Measurements from ENCODE around the gene TCERG1L. TPM values are rescaled to one million over a fixed set of nuclear protein-coding genes. Genes with fewer than 3 reads are reported as not detected.

TCERG1L gene
- total RNA-seq, 4 donors from 2014 or later: 0.41 TPM; not detected in 3

DNA sequence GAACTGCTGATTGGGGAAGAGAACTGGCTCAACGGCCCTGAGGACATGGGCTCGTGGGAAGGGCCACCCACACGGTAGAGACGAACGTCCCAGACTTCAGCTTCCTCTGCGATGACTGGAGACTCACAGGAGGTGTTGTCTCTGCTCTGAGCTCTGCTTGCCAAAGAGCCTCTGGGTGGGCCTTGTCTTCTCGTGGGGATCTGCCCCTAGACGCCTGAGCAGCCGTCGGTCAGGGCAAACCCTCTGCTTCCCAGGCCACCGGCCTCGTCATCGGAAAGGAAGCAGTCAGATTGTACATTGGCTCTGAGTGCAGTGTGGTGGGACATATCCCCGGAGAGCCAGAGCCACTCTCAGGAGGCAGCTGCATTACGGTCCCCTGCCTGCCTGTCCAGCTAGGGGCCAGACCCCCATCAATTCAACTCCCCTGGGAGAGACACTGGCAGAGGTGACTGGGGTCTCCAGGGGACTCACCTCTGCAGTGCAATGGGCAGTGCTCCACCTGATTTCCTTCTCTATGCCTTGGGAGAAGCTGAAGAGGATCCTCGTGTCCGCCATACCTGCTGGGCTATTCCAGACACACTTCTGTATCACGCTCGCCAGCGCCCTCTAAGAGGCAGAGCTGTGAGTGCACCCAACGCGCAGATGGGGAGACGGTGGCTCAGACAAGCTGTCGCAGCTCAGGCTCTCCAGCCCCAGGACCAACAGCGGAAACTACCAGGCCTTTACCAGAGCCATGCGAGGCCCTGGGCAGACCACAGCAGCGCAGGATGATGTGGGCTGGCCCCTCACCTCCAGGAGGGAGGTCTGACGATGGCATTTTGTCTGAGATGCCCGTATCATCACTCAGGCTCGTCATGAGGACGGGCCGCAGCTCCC lies 227.4 kb downstream of the TCERG1L start:
- TF ChIP-seq, protein P1, sequence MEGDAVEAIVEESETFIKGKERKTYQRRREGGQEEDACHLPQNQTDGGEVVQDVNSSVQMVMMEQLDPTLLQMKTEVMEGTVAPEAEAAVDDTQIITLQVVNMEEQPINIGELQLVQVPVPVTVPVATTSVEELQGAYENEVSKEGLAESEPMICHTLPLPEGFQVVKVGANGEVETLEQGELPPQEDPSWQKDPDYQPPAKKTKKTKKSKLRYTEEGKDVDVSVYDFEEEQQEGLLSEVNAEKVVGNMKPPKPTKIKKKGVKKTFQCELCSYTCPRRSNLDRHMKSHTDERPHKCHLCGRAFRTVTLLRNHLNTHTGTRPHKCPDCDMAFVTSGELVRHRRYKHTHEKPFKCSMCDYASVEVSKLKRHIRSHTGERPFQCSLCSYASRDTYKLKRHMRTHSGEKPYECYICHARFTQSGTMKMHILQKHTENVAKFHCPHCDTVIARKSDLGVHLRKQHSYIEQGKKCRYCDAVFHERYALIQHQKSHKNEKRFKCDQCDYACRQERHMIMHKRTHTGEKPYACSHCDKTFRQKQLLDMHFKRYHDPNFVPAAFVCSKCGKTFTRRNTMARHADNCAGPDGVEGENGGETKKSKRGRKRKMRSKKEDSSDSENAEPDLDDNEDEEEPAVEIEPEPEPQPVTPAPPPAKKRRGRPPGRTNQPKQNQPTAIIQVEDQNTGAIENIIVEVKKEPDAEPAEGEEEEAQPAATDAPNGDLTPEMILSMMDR (IDR thresholded peaks at IDR 0.05): no peak
- TF ChIP-seq POLR2A (IDR thresholded peaks at IDR 0.05): no peak
- Histone ChIP-seq H3K27me3 (no peaks in the 10 kb centered on the region), H3K36me3 (no peaks in the 10 kb centered on the region), H3K9me3 (no peaks in the 10 kb centered on the region), H3K4me3 (no peak overlapping the region), H3K4me1 (no peaks in the 10 kb centered on the region), H3K27ac (no peak overlapping the region)
- no peak for DNase-seq
- intact Hi-C loops (cut with DNase I; ENCODE audit: low total_unique reads): no loop called here

DNA sequence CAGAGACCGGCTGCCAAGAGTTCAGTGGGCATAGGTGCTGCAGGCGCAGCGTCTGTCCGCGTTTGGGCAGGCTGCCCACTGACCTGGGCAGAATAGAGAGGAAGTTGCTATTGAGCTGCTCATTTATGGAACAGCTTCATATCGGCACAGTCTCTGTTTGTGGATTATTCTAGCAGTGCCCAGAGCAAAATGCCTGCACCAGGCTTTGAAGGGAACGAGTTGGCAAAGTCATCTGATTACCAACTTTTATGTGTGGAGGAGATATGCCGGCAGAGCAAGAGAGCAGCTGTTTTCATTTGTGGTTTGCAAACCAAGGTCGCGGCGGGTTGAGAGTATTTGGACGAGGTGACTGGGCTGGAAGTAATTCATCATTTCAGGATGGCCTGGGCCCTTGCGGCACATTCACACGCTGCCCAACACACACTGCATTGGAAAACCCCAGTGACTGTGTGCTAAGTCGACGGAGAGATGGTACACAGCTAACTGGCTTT lies 228.5 kb downstream of the TCERG1L start:
- Histone ChIP-seq H3K9me3 (no peaks in the 10 kb centered on the region), H3K27me3 (no peaks in the 10 kb centered on the region), H3K36me3 (no peaks in the 10 kb centered on the region), H3K4me3 (no peak overlapping the region), H3K4me1 (no peaks in the 10 kb centered on the region), H3K27ac (no peak overlapping the region)
- TF ChIP-seq, protein P1 (IDR thresholded peaks at IDR 0.05): no peak
- no peak for TF ChIP-seq POLR2A (IDR thresholded peaks at IDR 0.05)
- no peak for DNase-seq
- intact Hi-C loops (cut with DNase I; ENCODE audit: low total_unique reads): no loop called here

DNA sequence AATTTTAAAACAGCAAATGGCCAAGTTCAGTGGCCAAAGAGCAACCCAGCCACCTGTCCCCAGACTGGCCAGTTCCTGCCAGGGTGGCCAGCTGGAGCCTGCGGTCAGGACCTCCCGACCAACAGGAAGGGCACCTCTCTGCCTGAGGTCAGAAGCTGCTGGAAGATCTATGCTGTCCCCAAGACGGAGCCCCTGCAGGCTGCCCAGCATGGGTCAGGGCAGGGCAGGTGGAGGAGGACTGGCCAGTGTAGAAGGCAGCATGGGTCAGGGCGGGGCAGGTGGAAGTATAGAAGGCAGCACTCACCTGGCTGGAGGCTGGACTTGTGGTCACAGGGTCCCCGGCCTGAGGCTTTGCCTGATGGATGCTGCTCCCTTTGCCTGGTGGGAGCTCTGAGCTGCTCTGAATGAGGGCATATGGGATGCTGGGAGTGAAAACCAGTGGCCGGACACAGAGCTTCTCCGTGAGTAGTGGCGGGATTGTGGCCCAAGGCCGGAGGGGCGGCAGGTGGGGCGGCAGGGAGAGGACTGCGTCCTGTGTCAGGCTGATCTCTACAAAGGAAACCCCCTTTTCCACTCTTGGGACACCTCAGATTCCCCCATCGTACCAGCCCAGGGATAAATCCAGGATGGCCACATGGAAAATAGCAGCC lies 229.2 kb downstream of the TCERG1L start:
- no peak overlapping the region for H3K27ac ChIP-seq
- H3K9me3 ChIP-seq: no peaks in the 10 kb centered on the region
- DNase-seq: no peak

DNA sequence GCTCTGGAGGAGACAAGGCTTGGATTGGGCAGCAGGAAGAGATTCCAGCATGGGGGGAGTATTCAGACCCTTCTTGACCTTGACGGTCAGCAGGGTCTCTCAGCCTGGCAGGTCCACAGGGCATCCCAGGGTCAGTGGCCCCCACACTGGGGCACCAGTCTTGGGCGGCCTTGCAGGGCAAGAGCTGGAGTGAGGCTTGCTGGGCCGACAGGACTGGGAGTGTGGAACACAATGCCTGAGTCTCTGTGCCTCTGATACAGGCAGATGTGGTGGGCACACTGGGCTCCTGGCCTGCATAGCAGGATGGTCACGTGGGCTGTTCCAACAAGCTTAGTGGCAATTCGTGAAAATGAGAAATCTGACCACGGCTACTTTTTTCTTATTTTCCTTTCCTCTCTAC lies 229.7 kb downstream of the TCERG1L start:
- no peaks in the 10 kb centered on the region for H3K4me1 ChIP-seq
- no peaks in the 10 kb centered on the region for H3K27me3 ChIP-seq
- no peak for TF ChIP-seq POLR2A (IDR thresholded peaks at IDR 0.05)
- TF ChIP-seq, protein P1 (IDR thresholded peaks at IDR 0.05): no peak
- intact Hi-C loops (cut with DNase I; ENCODE audit: low total_unique reads): no loop called here
- no peak overlapping the region for H3K27ac ChIP-seq
- no peak overlapping the region for H3K4me3 ChIP-seq
- no peak for DNase-seq
- H3K36me3 ChIP-seq: no peaks in the 10 kb centered on the region
- H3K9me3 ChIP-seq: no peaks in the 10 kb centered on the region

More for the DNA sequence above, 229.2 kb downstream of the TCERG1L start:
- Histone ChIP-seq H3K27me3 (no peaks in the 10 kb centered on the region), H3K36me3 (no peaks in the 10 kb centered on the region), H3K4me1 (no peaks in the 10 kb centered on the region), H3K4me3 (no peak overlapping the region)
- intact Hi-C loops (cut with DNase I; ENCODE audit: low total_unique reads): no loop called here
- TF ChIP-seq, protein P1 (IDR thresholded peaks at IDR 0.05): no peak
- TF ChIP-seq POLR2A (IDR thresholded peaks at IDR 0.05): no peak

DNA sequence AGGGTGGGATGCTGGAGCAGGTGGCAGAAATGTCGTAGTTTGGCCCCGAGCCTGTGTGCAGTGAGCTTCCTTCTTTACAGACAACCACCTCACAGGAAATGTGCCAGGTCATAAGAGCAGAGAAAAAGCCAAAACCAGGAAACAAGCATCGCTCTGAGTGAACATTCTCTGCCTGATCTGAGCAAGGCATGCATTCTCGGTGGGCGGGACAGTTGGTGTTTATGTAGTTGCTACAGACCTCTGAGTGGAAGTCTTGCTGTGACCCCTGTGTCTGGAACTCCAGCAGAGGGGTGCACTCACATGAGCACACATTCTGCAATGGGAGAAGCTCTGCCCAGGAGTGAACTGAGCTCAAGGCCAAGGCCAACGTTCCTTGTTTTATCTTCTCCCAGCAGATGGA lies 230.1 kb downstream of the TCERG1L start:
- Histone ChIP-seq H3K4me1 (no peaks in the 10 kb centered on the region), H3K27ac (no peak overlapping the region), H3K4me3 (no peak overlapping the region), H3K36me3 (no peaks in the 10 kb centered on the region), H3K9me3 (no peaks in the 10 kb centered on the region), H3K27me3 (no peaks in the 10 kb centered on the region)
- DNase-seq: no peak
- intact Hi-C loops (cut with DNase I; ENCODE audit: low total_unique reads): no loop called here
- TF ChIP-seq POLR2A (IDR thresholded peaks at IDR 0.05): no peak
- TF ChIP-seq, protein P1 (IDR thresholded peaks at IDR 0.05): no peak
